OCI-LY3 (cell line): Measurements from ENCODE around the gene SOD1.

Experiments used
- CTCF ChIP-seq: fragments of 200-600, 300-600 bp; sonication (generic); IDR thresholded peaks from 2 replicates; pipeline ENCODE4 v1.5.1; 2014; ENCODE audit warnings: antibody characterized with exemption, low read length, low read depth
- EZH2phosphoT487 ChIP-seq: fragments of 200-600 bp; shearing (Covaris generic); IDR thresholded peaks from 2 replicates; pipeline ENCODE4 v1.6.1; 2018; ENCODE audit warnings: antibody characterized with exemption, mixed run types, low read depth

GRCh38 chr21:31698461-31698860 lies 39.0 kb downstream of the SOD1 start:
- TF ChIP-seq CTCF (no peak), EZH2phosphoT487 (no peak)
